Heart left ventricle (tissue), 13 donors: ENCODE data around the gene LIAS.

Experiments used
- CTCF ChIP-seq, 12 donors: fragments of 200-600 bp; sonication (generic) in 4 of 12; IDR thresholded peaks; one replicate each; pipeline versions ENCODE4 v1.5.0 to v1.8.0; 2018 to 2022; ENCODE audit warnings: antibody characterized with exemption in 12 of 12, mild to moderate bottlenecking in 5 of 12
- POLR2A ChIP-seq, 2 donors: fragments of 450-650 bp; IDR thresholded peaks; one replicate each; pipeline ENCODE4 v1.6.1; 2017; ENCODE audit warnings: antibody characterized with exemption in 2 of 2, mild to moderate bottlenecking in 2 of 2, moderate library complexity in 2 of 2
- donor health status: ischemic (EF 13 %, LVEDD 7.1; RV severe dilation, severe dysfunction).
- donor health status: DM: no; HTN: yes; CAD: no.
- donor health status: DM: no; HTN: no; CAD: no.
- donor health status: ischemic (EF 25% LVEDD 6.9; RV normal size, moderate dysfunction).
- donor health status: ischemic (EF 25% LVEDD 5.7; RV mildly dilated, moderate dysfunction).
- donor health status: ischemic (EF 35%, LVEDD 5.7; RV mildly dilated, moderate dysfunction).
- donor health status: nonischemic (EF 11% LVEDD 7.7; RV severe dilation, severe dysfunction).
- donor health status: DM: yes; HTN: yes; CAD: no.
- donor health status: PGD.
- donor health status: ischemic (EF 29% LVEDD 5.4; RV normal size, mild dysfunction).
- donor health status: nonischemic (EF 23%, LVEDD 6.1; RV moderate dilation, normal function).

GRCh38 chr4:39525822-39526690, 67.2 kb downstream of the LIAS start:
- TF ChIP-seq CTCF (IDR thresholded peaks at IDR 0.05) (no peak), POLR2A (IDR thresholded peaks at IDR 0.05) (no peak)
